Stimulated activated CD8-positive, alpha-beta memory T cell treated with anti-CD3 and anti-CD28 coated beads, Interleukin-7, amount 100 ng/mL, for 1 hour (primary cell): ENCODE measurements around the gene APCDD1.
"Not testable (repeated sequence)": the region's sequence is repeated elsewhere in the genome, so short reads cannot be mapped to it uniquely, and the experiment has no call there.

Experiments
- DNase-seq, 2 donors: peaks; one replicate each; pipeline ENCODE4 v3.0.0-alpha.2; 2020; ENCODE audit warnings: low read depth in 2 of 2

APCDD1 gene

DNA sequence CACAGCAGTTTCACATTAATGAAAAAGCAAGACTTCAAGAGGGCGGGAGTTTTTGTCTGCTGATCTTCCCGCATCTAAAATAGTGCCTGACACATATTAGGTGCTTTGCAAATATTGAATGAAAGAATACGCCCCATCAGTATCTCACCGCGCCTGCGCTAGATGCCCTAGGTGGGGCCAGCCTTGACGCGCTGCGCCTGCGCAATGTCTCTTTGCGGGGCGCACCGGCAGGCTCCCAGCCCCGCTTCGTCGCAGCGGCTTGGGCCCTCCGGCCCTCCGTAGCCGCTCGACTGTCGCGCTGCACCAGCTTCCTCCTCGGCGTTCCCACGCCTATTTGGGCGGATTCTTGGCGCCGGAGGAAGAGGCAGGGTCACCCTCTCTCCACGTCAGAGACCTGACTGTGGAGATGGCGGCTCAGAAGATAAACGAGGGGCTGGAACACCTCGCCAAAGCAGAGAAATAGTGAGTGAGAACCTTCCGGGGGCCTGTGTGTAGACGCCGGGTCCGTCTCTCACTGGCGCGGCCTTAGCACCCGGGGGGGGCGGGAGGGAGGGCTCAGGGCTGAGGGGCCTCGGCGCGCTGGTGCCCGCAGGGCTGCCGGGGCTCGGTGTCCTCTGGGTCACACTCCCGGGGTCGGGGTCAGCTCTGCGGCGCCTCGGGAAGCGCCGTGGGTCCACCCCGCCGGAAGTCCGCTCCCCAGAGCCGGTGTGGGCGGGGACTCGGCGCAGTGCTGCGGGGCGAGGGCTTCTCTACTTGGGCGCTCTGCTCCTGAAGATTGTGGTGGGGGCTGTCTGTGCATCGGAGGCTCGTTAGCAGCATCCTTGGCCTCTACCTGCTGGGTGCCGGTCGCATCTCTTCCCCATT, 71.5 kb downstream of the APCDD1 start, which contains the start of gene NAPG:
Gene NAPG (plus strand): TSS at position 331 of the 864 bp plus-strand sequence. CDS start 76 bp downstream, at position 407.
- DNase-seq = peak; percentile 71 to 78

DNA sequence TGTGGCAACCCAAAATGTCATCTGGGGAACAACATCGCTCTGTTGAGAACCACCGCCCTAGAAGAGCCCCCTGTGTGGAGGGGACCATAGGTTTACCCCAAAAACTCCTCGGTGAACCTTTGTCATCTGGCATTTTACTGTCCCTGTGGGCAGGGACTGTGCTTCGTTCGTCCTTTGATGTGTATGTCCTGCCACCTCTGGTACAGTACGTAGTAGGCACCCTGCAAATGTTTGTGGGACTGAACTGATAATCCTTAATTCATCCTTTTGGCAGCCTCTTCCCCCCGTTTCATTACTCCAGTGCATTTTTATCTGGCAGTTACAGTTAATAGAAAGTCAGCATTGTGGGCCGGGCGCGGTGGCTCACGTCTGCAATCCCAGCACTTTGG, 72.1 kb downstream of the APCDD1 start:
- no peak for DNase-seq

DNA sequence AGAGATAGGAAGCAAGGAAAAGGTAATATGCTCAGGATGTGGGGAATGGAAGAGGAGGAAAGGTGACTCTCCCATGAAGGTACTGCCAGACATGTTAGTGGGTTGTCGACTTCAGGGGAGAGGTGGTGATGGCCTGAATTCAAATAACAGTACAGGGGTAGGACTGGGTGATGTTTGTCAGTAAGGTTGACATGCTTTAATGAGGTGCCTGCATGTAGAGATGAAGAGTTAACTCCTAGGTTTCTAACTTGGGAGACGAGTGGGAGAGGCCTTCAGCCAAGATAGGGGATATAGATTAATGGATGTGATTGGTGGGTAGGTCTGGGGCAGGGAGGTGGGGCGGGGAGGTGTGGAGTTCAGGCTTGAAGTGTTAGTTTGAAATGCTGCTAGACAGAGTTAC, 74.0 kb downstream of the APCDD1 start:
- DNase-seq = no peak

DNA sequence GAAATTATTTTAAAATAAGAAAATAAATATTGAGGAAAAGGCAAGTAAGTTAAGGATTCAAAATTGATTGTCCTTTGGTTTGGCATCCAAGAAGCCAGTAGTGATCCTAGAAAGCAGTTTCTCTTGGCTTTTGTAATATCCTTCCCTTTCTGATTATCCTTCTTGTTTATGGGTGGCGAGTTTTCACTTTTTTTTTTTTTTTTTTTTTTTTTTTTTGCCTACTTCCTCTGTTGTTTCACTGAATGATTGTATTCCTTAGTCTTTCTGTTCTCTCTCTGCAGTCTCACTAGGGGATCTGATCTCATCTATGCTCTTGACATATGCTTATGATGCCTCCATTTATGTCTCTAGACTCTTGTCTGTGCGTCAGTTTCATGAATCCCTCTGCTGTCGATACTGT, 75.6 kb downstream of the APCDD1 start:
- no peak for DNase-seq

DNA sequence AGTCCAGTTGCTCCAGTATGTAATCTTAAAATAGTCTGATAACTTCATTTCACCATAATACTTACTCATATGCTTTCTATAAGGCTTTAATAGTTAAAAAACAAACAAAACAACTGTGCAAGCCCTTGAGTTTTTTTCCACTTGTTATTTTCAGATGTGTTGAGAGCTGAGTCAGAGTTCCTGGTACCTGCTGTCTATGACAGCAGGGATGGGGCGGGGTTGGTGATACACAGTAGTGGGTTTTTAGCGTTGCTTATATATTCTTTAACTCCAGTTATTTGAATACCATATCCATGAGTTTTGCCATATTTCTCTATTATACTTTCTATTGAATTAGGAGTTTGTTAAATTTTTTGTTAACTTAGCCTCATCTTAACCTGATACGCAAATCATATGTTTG, 76.4 kb downstream of the APCDD1 start:
- DNase-seq = no peak

DNA sequence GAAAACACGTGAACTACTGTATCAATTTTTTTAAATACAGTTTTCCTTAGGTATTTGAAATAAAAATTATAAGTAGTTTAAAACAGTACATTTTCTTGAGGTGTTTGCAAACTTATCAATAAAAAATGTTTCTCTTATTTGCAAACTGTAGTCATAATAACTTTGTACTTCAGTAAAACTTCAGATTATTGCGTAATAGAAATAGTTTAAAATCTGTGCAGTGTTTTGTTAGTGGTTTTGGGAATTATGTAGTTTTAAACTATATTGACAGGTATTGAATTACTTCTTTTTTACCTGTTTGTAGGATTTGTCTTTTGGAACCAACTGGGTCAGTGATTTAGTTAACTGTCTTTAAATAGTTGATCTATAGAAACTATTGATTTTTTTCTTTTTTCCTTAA, 78.7 kb downstream of the APCDD1 start:
- DNase-seq = no peak

DNA sequence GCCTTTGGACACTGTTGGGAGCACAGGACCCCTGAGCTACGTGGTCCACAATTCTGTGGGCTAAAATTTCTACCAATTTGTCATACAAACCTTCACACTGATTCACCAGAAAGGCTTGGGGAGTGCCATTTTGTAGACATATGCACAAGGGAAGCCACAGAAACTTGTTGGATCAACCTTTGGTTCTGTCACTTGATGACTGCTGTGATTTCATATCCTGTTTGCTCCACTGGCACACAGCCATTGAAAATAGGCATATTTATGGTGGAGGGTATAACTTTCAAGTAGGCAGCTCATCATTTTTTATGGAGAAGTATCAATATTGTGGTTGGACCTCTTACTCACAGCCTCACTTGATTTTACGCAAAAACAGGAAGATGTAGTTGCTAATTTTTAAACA, 81.8 kb downstream of the APCDD1 start:
- DNase-seq = no peak

DNA sequence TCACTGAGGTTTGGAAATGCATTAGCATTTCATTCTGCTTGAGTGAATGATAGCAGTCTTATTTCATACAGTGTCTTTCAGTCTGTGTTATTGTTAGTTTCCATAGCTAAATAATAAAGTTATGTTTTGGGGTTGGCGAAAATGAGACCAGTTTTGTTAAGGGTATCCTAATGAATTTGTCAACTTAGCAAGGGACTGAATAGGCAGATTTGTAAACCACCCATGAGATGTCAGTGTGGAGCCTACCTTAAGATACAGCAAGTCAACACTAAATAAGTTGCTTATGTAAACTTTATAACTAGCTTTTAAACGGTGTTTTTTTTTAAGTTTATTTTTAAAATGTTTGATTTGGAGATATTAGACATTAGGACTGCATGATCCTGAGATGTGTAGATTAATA, 83.3 kb downstream of the APCDD1 start:
- no peak for DNase-seq

DNA sequence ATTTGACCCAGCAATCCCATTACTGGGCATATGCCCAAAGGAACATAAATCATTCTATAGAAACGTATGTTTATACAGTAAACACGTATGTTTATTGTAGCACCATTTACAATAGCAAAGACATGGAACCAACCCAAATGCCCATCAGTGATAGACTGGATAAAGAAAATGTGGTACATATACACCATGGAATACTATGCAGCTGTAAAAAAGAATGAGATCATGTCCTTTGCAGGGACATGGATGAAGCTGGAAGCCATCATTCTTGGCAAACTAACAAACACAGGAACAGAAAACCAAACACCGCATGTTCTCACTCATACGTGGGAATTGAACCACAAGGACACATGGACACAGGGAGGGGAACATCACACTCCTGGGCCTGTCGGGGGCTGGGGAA, 84.7 kb downstream of the APCDD1 start:
- not testable (repeated sequence) for DNase-seq
